HepG2 (cell line): ENCODE measurements around the gene PRXL2A. TPM values are rescaled to one million over a fixed set of nuclear protein-coding genes. Genes with fewer than 3 reads are reported as not detected.
A peak's percentile ranks its signal among the peaks of the same experiment; 100 is the strongest.

Experiments used
- ASH2L ChIP-seq: fragments of 300-600, 200-600 bp; sonication (generic); IDR thresholded peaks from 2 replicates; pipeline ENCODE4 v1.7.0; 2017; ENCODE audit warnings: low read depth, mild to moderate bottlenecking, moderate library complexity, mixed read lengths, low read length; ENCODE audit not compliant: insufficient read length
- ATF5 ChIP-seq: sonication (generic); formaldehyde crosslinking; IDR thresholded peaks from 2 replicates; pipeline ENCODE4 v1.4.0; 2020; ENCODE audit warnings: mild to moderate bottlenecking, low read depth, missing genetic modification reagents
- ATRX ChIP-seq: sonication (generic); formaldehyde crosslinking; IDR thresholded peaks from 2 replicates; pipeline ENCODE4 v1.4.0; 2020; ENCODE audit warnings: missing genetic modification reagents, borderline replicate concordance
- KDM6A ChIP-seq: IDR thresholded peaks from 2 replicates; pipeline ENCODE4 v1.6.1; 2016; ENCODE audit warnings: low read depth
- MAZ ChIP-seq, 2 experiments: sonication (generic) in 1 of 2; formaldehyde crosslinking in 1 of 2; IDR thresholded peaks; 2 replicates each; pipeline versions ENCODE4 v1.5.0 to v1.6.1; 2012 to 2020; ENCODE audit warnings: low read depth in 2 of 2, mild to moderate bottlenecking in 2 of 2, borderline replicate concordance in 1 of 2, improper control_type of control experiment in 1 of 2, low read length in 1 of 2, missing genetic modification reagents in 1 of 2, moderate library complexity in 1 of 2
- MXD1 ChIP-seq: sonication (generic); formaldehyde crosslinking; IDR thresholded peaks from 2 replicates; pipeline ENCODE4 v1.4.0; 2020; ENCODE audit warnings: mild to moderate bottlenecking, missing genetic modification reagents
- MXI1 ChIP-seq: IDR thresholded peaks from 3 replicates; pipeline ENCODE4 v1.6.1; 2012; ENCODE audit warnings: low read depth, low read length, inconsistent platforms, borderline replicate concordance
- NCOA2 ChIP-seq: sonication (generic); formaldehyde crosslinking; IDR thresholded peaks from 2 replicates; pipeline ENCODE4 v1.8.0; 2022; ENCODE audit warnings: inconsistent platforms
- NCOA5 ChIP-seq: sonication (generic); formaldehyde crosslinking; IDR thresholded peaks from 2 replicates; pipeline ENCODE4 v1.4.0; 2020; ENCODE audit warnings: missing genetic modification reagents
- NCOR1 ChIP-seq: fragments of 200-600 bp; sonication (generic); IDR thresholded peaks from 2 replicates; pipeline ENCODE4 v1.7.0; 2017; ENCODE audit warnings: antibody characterized with exemption, low read length, borderline replicate concordance
- NR2F6 ChIP-seq, 2 experiments: IDR thresholded peaks; 2 replicates each; pipeline ENCODE4 v1.6.1; 2016; ENCODE audit warnings: antibody characterized with exemption in 1 of 2, mild to moderate bottlenecking in 1 of 2
- PHF5A ChIP-seq: IDR thresholded peaks from one replicate; pipeline ENCODE4 v1.6.1; 2018; ENCODE audit warnings: low read depth, missing genetic modification reagents; ENCODE audit not compliant: unreplicated experiment
- PPARG ChIP-seq: conservative IDR thresholded peaks from 2 replicates; pipeline ENCODE4 v1.6.1; 2016; ENCODE audit warnings: missing biosample characterization, missing genetic modification reagents
- SAP130 ChIP-seq: IDR thresholded peaks from 2 replicates; pipeline ENCODE4 v1.6.1; 2016; ENCODE audit warnings: low read depth
- ZBED4 ChIP-seq: sonication (generic); formaldehyde crosslinking; IDR thresholded peaks from 2 replicates; pipeline ENCODE4 v1.4.0; 2020; ENCODE audit warnings: missing genetic modification reagents, borderline replicate concordance
- ZEB1 ChIP-seq: IDR thresholded peaks from 2 replicates; pipeline ENCODE4 v1.6.1; 2012; ENCODE audit warnings: mild to moderate bottlenecking, low read depth, inconsistent platforms; ENCODE audit not compliant: insufficient replicate concordance
- ZNF292 ChIP-seq: sonication (generic); formaldehyde crosslinking; IDR thresholded peaks from 2 replicates; pipeline ENCODE4 v1.8.1; 2022; ENCODE audit warnings: mild to moderate bottlenecking, low read depth, missing genetic modification reagents, borderline replicate concordance
- ZNF430 ChIP-seq: sonication (generic); formaldehyde crosslinking; IDR thresholded peaks from 2 replicates; pipeline ENCODE4 v1.9.0; 2021; ENCODE audit warnings: mild to moderate bottlenecking, missing genetic modification reagents
- polyA plus RNA-seq, 8 experiments: library from polyadenylated mRNA; depleted of rRNA in 3 of 8; stranded (reverse) in 7 of 8; unstranded in 1 of 8; fragments of >200 nt; fragmentation: Illumina TruSeq in 4 of 8; extraction: Trizol in 4 of 8; gene quantifications; 2 replicates each; pipeline versions ENCODE4 v1.2.1 to v1.2.3, GENCODE V29; 2011 to 2016; ENCODE audit warnings: low read depth in 4 of 8, missing spikeins in 1 of 8, mixed read lengths in 1 of 8; ENCODE audit not compliant: insufficient read depth in 1 of 8
- total RNA-seq, 5 experiments: library from RNA; depleted of rRNA; stranded (reverse); fragments of >200 nt; fragmentation: Illumina TruSeq; extraction: Trizol; gene quantifications; 2 replicates each; pipeline ENCODE4 v1.2.3, GENCODE V29; 2016; ENCODE audit warnings: low read depth in 1 of 5
- TF ChIP-seq, protein P1 (sequence below): IDR thresholded peaks from 2 replicates; pipeline ENCODE4 v1.6.1; 2012; ENCODE audit warnings: low read depth, low read length, improper control_type of control experiment
- TF ChIP-seq, protein P2 (sequence below): IDR thresholded peaks from 2 replicates; pipeline ENCODE4 v1.6.1; 2016; ENCODE audit warnings: mild to moderate bottlenecking

Gene PRXL2A
- total and polyA plus RNA-seq, 2 of the 13 experiments (the other 11 are each of a cell fraction or from before 2014, with no cell fraction given): 43.9 to 79.9 TPM

- TF ChIP-seq, protein P1, sequence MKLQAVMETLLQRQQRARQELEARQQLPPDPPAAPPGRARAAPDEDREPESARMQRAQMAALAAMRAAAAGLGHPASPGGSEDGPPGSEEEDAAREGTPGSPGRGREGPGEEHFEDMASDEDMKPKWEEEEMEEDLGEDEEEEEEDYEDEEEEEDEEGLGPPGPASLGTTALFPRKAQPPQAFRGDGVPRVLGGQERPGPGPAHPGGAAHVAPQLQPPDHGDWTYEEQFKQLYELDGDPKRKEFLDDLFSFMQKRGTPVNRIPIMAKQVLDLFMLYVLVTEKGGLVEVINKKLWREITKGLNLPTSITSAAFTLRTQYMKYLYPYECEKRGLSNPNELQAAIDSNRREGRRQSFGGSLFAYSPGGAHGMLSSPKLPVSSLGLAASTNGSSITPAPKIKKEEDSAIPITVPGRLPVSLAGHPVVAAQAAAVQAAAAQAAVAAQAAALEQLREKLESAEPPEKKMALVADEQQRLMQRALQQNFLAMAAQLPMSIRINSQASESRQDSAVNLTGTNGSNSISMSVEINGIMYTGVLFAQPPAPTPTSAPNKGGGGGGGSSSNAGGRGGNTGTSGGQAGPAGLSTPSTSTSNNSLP: peak; percentile 68
- TF ChIP-seq, protein P2, sequence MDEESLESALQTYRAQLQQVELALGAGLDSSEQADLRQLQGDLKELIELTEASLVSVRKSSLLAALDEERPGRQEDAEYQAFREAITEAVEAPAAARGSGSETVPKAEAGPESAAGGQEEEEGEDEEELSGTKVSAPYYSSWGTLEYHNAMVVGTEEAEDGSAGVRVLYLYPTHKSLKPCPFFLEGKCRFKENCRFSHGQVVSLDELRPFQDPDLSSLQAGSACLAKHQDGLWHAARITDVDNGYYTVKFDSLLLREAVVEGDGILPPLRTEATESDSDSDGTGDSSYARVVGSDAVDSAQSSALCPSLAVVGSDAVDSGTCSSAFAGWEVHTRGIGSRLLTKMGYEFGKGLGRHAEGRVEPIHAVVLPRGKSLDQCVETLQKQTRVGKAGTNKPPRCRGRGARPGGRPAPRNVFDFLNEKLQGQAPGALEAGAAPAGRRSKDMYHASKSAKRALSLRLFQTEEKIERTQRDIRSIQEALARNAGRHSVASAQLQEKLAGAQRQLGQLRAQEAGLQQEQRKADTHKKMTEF (CRISPR knock-in tag): peak; percentile 23; the same call in 1 of the 2 replicates
- TF ChIP-seq NCOA2 (0 out of 2 replicates have a peak, but pooled peaks have one; percentile 13), MXI1 (peak; percentile 24; the same call in 1 of the 3 replicates), SAP130 (CRISPR knock-in tag) (peak; percentile 77), MXD1 (CRISPR knock-in tag) (no peak), NCOR1 (peak; percentile 85), MAZ (IDR thresholded peaks at IDR 0.05; ENCODE audit: borderline replicate concordance, low read depth, low read length) (no peak), MAZ (CRISPR knock-in tag; IDR thresholded peaks at IDR 0.05; ENCODE audit: low read depth) (no peak), NR2F6 (IDR thresholded peaks at IDR 0.05) (no peak), NR2F6 (CRISPR knock-in tag; IDR thresholded peaks at IDR 0.05) (0 out of 2 replicates have a peak, but pooled peaks have one; percentile 12), KDM6A (CRISPR knock-in tag) (0 out of 2 replicates have a peak, but pooled peaks have one; percentile 51), PPARG (CRISPR knock-in tag) (no peak; the same call in 1 of the 2 replicates), ZEB1 (peak; percentile 52), ATRX (no peak), ASH2L (peak; percentile 27), ZBED4 (CRISPR knock-in tag) (no peak), NCOA5 (no peak), ZNF430 (0 out of 2 replicates have a peak, but pooled peaks have one; percentile 31), ZNF292 (0 out of 2 replicates have a peak, but pooled peaks have one; percentile 17), PHF5A (no peak), ATF5 (CRISPR knock-in tag) (no peak)
Measured at GRCh38 chr10:80415734-80416478, 7.6 kb downstream of the PRXL2A start (continued).
